IPS-NIHi7 (cell line): ENCODE data around the gene STAB1.

Source experiments
- DNase-seq: peaks from one replicate; pipeline ENCODE4 v3.0.0; 2012; ENCODE audit warnings: mixed read lengths; ENCODE audit errors: extremely low spot score

Gene STAB1

GRCh38 chr3:52503788-52504424 is 8.8 kb downstream of the STAB1 start:
- DNase-seq, result no peak

GRCh38 chr3:52504977-52505376 is 9.8 kb downstream of the STAB1 start:
- DNase-seq, result no peak

DNA sequence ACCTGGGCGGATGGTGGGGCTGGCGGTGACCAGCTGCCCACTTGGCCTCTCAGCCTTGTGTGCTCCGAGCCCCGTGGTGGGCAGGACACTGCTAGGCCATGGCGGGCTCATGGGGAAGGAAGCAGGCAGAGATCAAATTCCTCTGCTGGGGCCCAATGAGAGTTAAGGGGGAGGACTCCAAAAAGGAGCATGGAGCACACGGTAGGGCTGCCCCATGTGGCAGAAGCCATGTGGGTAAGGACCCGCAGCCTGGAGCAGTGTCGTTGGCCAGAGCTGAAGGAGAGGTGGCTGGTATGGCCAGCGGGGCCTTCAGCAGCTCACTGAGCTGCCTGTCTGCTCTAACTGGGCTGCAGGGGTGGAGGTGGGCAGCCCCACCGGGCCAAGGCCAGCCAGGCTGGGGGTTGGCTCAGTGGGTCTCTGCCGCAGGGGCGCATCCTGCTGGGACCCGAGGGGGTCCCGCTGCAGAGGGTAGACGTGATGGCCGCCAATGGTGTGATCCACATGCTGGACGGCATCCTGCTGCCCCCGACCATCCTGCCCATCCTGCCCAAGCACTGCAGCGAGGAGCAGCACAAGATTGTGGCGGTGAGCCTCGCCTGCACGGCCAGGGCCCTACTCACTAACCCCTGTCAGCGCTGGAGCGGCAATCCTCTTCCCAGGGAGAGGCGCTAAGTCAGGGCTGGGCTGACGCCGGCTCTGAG is 11.3 kb downstream of the STAB1 start:
- DNase-seq, result no peak

GRCh38 chr3:52507359-52507758 is 12.2 kb downstream of the STAB1 start:
- DNase-seq, result no peak

- no peak for DNase-seq
Observed at GRCh38 chr3:52509753-52510328, 14.7 kb downstream of the STAB1 start.

GRCh38 chr3:52511509-52511908 is 16.4 kb downstream of the STAB1 start:
- no peak for DNase-seq

DNA sequence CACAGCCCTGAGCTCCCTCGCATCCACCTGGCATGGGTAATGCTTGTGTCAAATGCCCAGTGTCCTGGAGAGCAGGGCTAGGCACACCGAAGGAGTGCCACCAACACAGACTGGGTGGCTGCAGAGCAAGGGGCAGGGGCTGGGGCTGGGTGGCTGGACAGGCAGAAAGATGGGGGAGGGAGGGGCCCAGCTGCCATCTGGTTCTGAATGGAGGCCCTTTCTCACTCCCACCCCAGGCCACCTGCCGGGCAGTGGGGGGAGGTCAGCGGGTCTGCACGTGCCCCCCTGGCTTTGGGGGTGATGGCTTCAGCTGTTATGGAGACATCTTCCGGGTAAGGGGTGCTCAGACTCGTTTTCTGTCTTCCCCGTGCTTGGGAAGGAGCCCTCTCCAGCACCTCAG is 17.0 kb downstream of the STAB1 start:
- DNase-seq, result no peak

GRCh38 chr3:52512727-52513126 is 17.6 kb downstream of the STAB1 start:
- no peak for DNase-seq

DNA sequence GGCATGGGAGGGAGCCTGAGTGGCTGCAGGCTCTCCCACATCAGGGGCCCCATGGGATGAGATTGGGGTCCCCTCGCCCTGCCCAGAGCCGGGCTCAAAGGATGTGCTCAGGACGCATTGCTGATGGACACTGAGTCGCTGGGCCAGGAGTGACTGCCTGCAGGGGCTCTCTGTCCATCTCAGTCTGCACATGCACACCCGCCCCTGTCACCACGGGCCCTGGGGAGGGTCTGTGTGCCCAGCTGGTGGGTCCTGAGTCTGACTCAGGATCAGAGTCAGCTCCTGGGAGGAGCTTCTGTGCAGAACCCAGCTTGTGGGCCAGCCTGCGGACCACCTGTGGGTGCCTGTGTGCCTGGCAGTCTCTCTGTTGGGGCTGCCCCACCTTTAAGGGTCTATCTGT is 18.1 kb downstream of the STAB1 start:
- no peak for DNase-seq

GRCh38 chr3:52514576-52514975 is 19.4 kb downstream of the STAB1 start:
- DNase-seq, result no peak

DNA sequence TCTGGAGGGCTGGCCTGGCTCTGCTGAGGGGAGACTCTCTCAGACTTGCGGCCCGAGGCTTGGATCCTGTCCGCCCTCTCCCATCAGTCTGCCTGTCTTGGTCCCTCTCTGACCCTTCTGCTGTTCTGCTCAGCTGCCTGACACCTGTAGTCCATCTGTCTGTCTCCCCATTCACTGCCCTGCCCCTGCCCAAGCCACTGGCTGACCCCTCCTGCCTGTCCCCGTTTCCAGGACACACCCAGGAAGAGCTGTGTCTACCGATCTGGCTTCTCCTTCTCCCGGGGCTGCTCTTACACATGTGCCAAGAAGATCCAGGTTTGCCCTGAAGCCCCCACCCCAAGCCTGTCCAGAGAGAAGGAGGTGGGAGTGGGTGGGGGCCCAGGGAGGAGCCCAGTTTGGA is 20.1 kb downstream of the STAB1 start:
- DNase-seq, result no peak

DNA sequence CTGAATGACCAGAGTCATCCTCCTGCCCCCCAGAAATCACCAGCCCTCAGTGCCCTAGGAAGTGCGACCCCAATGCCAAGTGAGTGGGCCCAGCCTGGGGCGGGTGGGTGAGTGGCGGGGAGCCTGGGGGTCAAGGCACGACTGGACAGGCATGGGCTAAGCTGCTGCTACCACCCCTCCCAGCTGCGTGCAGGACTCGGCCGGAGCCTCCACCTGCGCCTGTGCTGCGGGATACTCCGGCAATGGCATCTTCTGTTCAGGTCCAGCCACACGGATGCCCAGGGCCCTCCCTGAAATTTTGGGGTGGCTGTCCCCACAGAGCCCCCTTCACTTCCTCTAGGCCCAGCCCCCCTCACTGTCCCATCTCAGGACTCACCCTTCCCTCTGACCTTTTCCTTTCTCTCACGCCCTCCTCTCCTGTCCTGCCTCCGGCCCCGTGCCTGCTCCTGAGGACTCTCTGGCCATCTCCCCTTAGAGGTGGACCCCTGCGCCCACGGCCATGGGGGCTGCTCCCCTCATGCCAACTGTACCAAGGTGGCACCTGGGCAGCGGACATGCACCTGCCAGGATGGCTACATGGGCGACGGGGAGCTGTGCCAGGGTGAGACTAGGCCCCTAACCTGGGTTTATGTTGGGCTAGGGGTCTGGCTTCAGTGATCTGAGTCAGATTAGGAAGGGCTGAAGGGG is 21.5 kb downstream of the STAB1 start:
- no peak for DNase-seq

DNA sequence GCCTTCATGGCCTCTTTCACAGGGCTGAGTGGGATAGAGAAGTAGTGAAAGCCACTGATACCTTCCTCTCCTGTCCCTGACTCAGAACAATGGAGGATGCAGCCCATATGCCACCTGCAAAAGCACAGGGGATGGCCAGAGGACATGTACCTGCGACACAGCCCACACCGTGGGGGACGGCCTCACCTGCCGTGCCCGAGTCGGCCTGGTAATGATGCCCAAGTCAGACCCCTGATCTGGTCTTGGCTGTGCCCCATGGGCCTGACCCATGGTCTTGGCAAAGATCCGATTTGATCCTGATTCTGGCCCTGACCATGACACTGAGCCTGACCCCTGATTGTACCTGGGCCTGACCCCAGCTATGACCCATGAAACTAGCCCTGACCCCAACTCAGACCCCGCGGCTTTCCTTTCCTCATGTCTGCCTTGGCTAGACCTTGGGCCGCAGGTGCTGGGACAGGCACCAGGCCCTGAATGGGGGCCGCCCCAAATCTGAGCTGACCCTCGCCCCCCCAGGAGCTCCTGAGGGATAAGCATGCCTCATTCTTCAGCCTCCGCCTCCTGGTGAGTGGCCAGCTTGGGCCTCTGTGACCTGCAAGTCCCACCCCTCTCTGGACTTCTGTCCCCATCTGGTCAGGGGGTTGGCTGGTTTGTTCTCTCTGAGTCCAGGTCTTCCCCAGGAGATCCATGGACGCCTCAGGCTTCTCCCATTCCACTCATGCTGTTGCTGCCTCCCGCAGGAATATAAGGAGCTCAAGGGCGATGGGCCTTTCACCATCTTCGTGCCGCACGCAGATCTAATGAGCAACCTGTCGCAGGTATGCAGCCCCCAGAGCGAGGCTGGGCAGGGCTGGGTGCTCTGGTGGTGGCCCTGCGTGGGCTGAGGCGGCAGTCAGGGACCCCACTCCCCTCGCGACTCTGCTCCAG is 22.9 kb downstream of the STAB1 start:
- DNase-seq, result no peak

GRCh38 chr3:52518723-52519444 is 23.7 kb downstream of the STAB1 start:
- DNase-seq, result peak; percentile 94

- DNase-seq, result no peak
Observed at GRCh38 chr3:52519445-52520140, 24.5 kb downstream of the STAB1 start.

- no peak for DNase-seq
Observed at GRCh38 chr3:52520141-52520667, 25.1 kb downstream of the STAB1 start.

DNA sequence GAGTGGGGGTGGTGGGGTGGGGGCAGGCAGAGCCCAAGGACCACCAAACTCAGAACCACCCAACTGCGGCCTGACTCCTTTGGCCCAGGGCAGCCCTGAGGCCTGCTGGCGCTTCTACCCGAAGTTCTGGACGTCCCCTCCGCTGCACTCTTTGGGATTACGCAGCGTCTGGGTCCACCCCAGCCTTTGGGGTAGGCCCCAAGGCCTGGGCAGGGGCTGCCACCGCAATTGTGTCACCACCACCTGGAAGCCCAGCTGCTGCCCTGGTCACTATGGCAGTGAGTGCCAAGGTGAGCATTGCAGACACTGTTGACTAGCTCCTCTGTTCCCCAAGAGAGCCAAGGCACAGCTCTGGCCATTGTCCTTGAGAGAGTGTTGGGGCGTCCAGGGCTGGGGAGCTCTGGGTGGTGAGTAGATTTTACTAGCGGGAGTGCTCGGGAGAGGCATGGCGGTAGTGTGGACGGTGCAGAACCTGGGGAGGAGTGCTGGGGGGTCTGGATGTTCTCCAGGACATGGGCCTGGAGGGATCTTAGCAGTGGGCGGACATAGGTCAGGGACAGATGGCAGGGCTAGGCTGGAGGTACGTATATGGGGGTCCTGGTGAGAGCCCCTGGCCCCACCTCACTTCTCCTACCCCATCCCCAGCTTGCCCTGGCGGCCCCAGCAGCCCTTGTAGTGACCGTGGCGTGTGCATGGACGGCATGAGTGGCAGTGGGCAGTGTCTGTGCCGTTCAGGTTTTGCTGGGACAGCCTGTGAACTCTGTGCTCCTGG is 25.8 kb downstream of the STAB1 start:
- no peak for DNase-seq

- no peak for DNase-seq
Observed at GRCh38 chr3:52521488-52521824, 26.3 kb downstream of the STAB1 start.

GRCh38 chr3:52521881-52522650 is 26.9 kb downstream of the STAB1 start:
- DNase-seq, result no peak
